ENCODE data around the gene HSPA9.

HSPA9 gene

DNA sequence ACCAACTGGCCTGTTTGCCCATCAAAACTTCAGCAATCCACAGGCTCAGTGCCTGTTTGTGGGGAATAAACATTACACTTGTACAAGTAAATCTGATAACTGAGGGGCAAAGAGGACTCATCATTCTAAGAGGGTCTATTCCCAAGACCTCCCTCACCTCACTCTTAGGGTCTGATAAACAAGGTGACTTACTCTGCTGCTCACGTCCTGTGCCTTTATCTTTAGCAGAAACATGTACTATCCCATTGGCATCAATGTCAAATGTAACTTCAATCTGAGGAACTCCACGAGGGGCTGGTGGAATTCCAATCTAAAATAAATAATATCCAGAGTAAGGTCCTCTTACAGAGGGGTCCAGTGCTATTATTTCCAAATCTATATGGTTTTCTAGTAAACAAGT is 17.5 kb downstream of the HSPA9 start:
- no peak for DNase-seq

DNA sequence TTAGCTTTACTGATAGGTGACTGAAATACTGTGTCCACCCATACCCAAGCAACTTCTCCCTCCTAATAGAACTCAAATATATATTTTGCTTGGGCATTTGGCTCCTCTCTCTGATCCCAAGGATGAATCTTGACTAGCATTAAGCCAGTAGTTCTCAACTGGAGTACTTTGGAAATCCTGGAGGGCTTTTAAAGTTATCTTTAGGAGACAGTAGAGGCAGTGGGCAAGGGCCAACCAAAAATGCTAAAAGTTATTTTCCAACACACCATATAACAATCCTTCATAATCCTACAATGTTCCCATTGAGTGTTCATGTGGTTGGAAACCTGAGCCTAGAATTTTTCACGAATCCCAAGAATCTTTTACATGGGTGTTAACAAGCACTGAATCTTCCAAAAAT is 21.1 kb downstream of the HSPA9 start:
- no peak for DNase-seq

DNA sequence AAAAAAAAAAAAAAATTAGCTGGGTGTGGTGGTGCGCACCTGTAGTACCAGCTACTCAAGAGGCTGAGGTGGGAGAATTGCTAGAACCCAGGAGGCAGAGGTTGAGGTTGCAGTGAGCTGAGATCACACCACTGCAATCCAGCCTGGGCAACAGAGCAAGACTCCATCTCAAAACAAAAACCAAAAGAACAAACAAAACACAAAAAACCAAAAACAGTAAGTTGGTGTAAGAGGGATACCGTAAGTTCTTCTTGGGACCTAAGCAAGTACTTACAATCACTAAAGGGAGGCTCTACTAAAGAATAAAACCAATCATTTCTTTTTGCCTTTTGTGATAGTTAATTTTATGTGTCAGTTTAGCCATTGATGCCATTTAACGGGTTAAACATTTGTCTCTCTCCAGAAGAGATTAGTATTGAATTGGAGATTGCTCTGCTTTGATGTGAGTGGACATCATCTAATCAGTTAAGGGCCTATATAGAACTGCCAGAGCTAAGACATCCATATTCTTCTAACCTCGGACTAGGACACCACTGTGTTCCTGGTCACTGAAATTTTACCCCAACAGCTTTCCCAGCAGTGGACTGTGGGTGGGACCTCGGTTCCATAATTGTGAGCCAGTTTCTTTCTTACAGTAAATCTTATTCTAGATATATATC is 21.6 kb downstream of the HSPA9 start:
- DNase-seq: no peak

DNA sequence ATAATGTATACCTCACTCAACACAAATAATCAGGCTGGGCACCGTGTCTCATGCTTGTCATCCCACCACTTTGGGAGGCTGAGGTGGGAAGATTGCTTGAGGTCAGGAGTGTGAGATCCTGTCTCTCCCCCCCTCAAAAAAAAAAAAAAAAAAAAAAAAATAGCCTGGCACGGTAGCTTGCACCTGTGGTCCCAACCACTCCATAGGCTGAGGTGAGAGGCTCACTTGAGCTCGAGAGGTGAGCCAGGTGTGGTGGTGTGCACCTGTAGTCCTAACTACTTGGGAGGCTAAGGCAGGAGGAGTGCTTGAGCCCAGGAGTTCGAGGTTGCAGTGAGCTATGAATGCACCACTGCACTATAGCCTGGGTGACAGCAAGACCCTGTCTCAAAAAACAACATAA is 22.5 kb downstream of the HSPA9 start:
- no peak for DNase-seq

DNA sequence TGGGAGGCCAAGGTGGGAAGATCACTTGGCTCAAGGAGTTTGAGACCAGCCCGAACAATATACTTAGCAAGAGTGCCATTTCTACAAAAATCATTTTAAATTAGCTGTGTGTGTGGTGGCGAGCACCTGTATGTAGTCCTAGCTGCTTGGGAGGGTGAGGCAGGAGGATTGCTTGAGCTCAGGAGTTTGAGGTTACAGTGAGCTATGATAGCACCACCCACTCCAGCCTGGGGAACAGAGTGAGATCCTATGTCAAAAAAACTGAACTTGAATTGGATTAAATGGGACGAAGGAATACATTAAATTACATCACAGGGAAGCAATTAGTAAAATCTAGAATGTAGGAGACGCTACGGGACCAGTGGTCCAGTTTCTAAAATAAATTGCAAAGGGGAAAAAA is 25.8 kb downstream of the HSPA9 start:
- DNase-seq: no peak

DNA sequence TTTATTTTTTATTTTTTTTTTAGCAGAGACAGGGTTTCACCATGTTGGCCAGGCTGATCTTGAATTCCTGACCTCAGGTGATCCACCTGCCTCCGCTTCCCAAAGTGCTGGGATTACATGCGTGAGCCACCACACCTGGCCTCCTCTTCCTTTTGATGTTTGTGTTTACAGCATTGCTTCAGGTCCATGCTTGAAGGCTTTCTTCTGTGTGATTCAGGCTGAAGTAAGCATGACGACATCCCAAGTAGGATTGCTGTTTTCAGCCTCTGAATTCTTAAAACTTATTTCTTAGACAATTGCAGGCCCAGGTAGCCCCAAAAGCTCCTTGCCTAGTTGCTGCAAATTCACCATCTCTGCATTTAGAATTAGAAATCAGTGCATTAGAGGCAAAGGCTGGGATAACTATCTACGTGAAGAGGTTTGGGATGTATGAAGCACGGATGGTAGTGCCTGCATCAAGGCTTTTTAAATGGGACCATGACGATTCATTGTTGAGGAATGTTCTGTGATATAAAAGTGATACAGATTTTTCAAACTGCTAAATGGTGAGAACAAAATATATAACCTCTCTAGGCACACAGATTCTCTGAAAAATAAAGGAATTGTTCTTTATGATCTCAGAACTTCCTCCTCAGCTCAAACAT is 29.2 kb downstream of the HSPA9 start:
- DNase-seq: no peak

DNA sequence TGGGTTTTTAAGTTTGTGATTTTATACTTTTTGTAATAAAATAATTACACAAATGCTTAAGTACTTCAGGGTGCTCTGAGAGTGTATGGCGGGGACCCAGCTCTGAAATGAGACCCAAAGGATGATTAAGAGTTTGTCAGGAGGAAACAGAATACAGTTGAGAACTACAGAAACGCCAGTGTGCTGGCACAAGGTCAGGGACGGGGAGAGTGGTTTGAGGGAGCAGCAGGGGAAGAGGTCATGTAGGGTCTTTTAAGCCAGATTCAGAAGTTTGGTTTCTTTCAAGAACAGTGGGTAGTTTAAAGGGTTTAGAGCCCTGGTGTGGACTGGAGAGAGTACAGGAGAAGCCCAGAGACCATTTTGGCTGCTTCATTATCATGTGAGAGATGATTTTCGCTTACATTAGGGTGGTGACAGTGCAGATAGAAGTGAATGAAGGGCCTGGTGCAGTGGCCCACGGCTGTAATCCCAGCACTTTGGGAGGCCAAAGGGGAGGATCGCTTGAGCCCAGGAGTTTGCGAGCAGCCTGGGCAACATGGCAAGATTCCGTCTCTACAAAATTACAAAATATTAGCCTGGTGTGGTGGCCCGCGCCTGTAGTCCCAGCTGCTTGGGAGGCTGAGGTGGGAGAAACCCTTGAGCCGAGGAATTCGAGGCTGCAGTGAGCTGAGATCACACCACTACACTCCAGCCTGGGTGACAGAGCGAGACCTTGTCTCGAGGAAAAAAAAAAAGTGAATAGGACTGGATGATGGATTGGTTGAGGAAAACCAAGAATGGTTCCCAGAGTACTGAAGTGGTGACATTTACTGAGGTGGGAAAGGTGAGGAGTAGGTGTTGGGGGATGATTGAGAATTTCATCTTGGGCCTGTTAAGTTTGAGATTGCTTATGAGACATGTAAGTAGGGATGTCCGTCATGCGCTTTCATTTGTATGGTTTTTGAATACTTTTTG is 30.7 kb downstream of the HSPA9 start:
- DNase-seq: no peak

DNA sequence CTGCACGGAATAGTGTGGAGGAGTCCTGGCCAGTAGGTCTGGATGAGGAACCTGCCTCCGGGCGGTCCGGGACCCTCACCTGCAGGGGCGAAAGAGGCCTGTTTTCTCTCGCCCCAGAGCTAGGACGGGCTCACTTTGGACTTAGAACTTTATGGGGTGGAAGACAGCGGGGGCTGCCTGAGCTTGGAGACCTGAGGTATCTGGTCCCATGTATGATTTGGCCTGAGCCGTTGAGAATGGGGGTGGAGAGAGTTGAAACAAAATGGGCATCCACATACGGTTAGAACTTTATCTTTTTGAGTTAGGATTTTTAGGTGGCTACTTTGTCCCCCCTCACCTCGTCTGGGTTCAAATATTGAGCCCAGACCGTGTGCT is 31.5 kb downstream of the HSPA9 start:
- no peak for DNase-seq

DNA sequence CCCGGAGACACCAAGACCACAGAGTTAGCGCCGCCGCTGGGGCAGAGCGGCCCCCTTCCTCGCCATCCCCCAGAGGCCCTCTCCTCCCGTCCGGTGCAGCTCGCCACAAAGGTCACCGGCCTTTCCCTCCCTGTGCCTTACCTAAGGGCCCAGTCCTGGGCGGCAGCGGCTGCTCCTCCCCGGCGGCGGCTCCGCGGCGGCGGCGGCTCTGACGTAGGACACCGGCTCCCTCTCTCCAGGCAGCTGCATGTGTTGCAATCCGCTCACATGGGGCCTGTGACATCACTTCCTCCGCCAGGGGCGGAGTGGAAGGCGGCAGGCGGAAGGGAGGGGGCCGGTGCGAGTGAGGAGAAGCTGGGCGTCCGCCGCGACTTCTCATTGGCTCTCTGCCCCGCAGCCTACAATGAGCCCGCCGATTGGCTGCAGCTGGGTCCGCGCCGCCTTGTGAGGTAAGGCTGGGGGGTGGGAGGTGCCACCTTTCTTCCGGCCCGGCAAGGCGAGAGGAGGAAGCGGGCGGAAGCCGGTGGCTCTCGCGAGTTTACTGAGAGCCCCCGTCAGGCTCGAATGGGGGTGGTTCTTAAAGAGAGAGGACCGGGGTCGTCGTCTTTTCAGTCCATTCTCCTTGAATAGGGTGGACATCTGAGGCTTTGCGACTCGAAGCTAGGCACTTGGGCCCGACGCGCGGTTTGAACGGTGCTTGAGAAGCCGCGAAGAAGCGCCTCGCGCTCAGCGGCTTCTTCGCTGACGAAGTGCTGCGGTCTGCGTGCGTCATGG is 32.1 kb downstream of the HSPA9 start, which contains the start of gene ETF1:
Gene ETF1, minus strand, starts transcription at position 281 of the 774 bp plus-strand sequence. CDS start 318 bp downstream, outside the sequence.
- DNase-seq: peak; percentile 92

DNA sequence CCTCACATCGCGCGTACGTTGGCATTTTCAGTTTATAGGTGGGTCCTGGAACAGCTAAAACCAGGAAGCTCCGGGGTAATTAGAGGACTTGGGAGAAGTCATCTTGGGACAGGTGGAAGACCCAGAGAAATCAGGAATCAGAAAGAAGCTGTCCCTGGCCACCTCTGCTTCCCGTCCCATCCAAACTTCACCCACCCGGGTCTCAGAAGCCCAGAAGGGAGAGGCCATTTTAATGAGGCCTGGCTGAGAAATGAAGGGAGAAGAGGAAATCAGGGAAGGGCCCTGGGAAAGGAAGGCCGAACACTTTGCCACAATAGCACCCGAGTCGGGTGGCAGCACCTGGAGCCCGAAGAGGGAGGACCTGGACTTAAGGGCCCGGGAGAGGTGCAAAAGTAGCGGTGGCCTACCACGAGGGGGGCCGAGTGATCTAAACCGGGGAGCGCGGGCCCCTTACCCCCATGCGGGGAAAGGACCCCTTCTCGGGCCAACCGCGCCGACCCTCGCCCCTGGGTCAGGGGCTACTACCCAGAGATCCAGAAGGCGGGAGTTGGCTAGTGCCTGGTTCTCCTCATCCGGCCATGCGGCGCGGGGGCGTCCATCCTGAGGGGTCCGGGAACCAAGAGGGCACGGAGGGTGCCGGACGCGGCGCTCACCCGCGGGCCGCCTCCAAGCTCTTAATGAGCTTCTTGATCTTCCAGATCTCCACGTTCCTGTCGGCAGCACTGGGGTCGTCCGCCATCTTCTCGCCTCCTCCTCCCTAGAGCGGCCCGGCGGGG is 32.8 kb downstream of the HSPA9 start:
- DNase-seq: no peak

DNA sequence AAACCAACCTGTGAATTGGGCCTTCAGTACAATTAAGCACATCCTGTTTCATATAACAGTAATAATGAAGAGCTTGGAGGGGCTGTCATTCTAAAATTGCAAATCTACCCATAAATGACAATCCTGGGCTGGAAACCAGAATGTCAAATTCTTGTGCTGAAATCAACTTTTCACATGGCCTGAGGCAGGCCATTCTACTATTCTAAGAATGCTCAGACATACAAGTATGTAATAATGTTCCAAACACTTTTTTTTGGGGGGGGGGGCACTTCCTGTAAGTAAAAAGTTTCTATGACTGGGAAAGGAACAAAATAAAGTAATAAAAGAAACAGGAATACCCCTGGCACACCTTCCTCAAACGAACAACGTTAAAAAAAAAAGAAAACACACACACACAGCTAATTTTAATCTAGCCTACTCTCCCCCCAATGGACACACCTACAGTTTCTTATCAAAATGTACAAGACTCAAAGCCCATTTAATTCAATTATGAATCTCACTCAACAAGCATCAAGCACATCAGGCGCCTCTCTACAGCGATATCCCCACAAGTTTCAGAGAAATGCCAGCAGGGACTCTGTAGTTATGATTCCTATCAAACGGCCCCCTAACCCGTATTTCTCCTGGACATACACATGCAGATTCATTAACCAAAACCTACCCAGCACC is 33.6 kb downstream of the HSPA9 start:
- no peak for DNase-seq

DNA sequence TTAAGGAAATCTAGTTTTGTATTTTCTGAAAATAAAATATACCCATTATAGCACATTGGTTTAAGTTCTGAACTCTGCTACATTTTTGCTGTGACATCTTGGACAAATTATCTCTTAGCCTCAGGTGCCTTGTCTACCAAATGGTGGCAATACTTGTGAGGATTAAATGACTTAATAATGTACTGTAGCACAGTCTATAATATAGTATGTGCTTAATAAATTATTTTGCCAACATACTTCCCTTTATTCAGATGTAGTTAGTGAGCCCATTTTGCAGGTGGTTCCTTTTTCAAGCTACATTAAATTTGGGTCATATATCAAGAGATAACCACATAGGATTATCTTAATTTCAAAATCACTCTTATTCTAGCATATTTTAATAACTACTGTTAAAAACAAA is 35.4 kb downstream of the HSPA9 start:
- DNase-seq: no peak

DNA sequence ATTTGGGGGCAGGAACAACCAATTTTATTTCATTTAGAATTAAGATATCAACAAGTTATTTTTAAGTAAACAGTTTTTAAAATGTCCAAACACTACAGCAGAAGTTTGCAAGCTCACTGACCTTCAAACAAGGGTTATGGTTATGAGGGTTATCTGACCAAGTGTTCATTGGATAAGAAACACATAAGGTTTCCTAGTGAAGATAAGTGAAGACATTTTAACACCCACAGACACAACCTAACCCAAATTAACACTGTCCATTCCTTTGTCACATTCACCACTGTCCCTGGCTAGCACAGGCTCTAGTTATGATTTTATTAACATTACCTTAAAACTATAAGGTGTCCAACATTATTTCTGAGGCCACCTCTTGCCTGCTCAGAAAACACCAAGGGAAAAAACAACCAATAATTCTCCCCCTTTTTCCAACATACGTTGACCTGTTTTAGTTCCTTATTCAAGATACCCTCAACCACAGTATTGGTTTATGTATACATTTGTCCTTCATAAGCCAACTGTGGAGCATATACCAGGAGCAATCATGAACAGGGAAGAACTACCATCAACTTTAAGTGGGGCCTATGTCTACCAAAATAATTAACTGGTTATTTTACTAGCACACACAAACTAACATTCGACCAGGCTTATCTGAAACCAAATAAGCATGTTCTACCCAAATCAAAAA is 36.1 kb downstream of the HSPA9 start:
- no peak for DNase-seq

DNA sequence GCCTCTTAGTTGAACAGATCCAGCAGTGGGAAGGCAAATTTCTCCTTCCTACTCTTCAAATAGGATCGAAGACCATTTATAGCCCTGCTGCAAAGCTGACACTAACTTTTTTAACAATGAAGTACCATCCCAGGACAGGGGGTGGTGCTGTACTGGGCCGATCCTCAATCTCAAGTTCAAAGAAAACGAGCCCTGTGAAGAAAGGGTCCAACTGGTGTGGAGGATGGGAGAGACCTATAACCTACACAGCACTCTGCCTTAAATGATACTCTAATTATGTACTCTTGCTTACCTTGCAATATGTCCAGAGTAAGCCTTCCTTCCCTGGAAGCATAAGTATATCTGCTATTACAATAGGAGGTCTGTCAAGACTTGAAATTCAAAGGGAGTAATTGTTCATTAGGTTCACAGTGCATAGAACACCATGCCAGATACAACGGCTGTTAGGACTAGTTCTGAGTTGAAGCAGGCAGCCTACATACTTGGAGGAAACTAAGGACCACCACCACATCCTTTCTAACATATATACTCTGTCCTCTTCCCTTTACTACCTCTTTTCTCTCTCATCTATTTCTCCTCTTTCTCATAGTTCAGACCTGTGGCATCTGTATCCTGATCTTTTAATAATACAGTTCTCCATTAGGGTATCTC is 38.4 kb downstream of the HSPA9 start:
- DNase-seq: no peak

DNA sequence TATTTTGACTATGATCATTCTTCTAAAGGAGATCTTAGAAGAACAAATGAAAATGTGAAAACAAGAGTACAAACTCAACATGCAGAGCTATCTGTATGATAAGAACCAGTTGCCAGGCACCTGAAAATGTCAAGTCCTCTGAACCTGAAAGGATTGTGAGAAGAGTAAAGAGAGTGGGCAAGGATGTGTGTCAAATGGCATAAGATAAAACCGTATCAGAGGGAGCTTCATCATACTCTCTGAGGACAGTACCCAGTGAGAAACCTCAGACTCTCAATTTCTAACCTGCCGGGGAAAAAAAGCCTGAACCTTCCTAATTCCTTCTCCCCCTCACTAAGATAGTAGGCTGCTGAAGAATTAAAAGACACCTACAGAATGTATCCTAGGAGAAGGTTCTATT is 39.0 kb downstream of the HSPA9 start:
- DNase-seq: no peak

DNA sequence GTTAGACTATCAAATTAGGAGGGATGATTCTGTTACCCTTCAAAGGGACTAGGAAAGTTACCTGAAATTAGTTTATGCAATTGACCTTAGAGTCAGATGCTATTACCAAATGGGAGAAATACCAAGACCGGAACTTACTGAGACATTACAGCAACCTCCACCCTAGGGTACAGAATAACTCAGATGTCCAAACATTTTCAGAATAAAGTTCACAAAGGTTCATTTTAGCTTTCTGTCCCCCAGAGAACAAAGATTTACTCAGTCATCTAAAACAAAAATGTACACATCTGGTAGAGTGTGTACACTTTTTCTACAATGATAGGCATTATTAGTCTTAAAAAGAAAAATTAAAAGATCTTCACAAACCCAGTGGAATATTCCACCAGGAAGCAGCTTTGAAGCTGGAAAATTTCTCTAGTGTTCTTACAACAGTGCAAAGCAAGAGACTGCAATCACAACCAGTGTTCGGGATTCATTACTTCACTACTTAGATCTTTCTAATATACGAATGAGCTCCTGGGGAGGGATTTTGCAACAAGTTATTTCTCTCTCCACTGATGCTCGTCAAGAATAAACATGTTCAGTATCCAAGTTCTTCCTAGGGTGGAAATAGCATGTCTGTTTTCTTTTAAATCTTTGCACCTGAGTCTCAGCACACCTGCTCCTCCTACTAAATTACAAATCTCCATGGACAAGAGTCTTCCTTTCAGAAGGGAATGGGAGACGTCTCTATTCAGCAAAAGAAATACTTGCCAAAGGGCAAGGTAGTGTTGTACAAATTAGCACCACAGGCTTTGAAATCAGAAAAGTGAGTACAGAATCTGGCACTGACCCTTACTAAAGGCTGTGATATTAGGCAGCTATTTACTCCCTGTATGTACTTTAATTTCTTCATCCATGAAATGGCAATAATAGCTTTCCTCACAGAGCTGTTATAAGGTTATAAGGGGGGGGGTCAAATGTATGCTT is 40.9 kb downstream of the HSPA9 start:
- DNase-seq: no peak

DNA sequence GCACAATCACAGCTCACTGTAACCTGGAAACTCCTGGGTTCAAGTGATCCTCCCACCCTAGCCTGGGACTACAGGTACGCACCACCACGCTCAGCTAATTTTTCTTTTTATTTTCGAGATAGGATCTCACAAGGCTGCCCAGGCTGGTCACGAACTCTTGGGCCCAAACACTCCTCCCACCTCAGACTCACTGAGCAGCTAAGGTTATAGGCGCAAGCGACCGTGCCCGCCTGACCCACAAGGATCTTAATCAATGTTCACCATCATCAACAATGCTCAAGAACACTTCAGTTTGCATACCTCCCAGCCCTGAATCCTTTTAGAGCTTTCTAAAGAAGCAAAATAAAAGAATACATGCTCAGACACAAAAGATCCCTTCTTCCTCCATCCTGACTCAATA is 45.4 kb downstream of the HSPA9 start:
- DNase-seq: no peak

DNA sequence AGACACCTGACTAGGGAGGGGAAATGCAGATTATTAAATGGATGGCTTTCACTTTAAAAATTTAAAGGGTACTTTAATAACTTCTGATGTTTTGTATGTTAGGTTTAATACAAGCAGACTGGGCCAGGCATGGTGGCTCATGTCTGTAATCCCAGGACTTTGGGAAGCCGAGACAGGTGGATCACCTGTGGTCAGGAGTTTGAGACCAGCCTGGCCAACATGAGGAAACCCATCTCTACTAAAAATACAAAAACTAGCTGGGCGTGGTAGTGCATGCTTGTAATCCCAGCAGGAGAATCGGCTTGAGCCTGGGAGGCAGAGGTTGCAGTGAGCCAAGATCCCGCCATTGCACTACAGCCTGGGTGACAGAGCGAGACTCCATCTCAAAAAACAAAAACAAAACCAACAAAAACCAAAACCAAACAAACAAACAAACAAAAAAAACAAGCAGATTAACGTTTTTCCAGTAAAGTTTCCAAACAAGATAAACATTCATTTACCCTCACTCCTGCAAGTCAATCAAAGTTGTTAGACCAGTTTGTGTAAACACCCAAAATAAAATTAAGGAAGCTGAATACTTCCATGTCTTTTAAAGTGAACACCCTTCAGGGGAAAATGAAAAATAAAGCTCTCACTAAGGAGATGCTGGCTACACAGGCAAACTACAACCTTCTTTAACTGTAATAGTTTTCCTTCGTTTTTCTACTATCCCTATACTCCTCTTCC is 46.3 kb downstream of the HSPA9 start:
- DNase-seq: no peak

DNA sequence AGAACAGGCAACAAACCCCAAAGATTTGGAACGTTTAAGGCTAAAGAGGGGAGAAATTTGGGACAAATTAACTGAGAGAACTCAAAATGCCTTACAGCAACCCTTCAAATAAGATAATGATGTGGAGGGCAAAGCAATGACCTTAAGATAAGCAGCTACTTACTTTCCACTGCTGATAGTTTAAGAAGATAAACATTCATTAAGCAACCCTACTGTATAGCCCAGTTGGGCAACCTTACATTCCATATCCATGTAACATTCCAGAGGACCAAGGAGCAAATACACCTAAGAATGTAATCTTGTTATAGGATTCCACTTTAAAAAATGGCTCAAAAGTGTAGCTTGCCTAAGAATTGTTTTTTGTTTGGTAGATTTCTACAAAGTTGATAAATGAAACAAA is 47.0 kb downstream of the HSPA9 start:
- no peak for DNase-seq
